ELF-1 (cell line): ENCODE data around the gene ABHD2.
"Not testable (repeated sequence)": the region's sequence is repeated elsewhere in the genome, so short reads cannot be mapped to it uniquely, and the experiment has no call there.

Source experiments
- DNase-seq: peaks from one replicate; pipeline ENCODE4 v3.0.0-alpha.2; 2016; ENCODE audit warnings: low read depth, low spot score

The ABHD2 gene

DNA sequence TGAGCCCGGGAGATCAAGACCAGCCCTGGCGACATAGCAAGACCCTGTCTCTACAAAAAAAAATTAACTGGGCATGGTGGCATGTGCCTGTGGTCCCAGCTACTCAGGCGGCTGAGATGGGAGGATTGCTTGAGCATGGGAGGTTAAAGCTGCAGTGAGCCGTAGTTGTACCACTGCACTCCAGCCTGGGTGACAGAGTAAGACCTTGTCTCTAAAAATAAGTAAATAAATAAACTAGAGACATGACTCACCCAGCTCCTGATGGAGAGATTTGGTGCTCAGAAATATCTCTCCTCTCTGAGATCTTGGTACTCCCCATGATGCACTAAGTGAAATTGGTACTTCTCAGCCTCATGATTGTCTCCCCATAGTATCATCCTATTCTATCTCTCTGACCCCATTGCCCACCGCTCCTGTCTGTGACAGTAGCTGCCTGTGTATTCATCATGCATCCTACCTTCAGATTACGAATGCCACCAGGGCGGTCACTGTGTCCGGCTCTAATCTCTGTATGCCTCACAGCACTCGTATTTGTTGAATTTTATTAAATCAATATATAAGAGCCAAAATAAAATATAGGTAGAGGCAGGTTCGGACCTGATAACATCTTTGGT is 50.9 kb downstream of the ABHD2 start:
- no peak for DNase-seq

DNA sequence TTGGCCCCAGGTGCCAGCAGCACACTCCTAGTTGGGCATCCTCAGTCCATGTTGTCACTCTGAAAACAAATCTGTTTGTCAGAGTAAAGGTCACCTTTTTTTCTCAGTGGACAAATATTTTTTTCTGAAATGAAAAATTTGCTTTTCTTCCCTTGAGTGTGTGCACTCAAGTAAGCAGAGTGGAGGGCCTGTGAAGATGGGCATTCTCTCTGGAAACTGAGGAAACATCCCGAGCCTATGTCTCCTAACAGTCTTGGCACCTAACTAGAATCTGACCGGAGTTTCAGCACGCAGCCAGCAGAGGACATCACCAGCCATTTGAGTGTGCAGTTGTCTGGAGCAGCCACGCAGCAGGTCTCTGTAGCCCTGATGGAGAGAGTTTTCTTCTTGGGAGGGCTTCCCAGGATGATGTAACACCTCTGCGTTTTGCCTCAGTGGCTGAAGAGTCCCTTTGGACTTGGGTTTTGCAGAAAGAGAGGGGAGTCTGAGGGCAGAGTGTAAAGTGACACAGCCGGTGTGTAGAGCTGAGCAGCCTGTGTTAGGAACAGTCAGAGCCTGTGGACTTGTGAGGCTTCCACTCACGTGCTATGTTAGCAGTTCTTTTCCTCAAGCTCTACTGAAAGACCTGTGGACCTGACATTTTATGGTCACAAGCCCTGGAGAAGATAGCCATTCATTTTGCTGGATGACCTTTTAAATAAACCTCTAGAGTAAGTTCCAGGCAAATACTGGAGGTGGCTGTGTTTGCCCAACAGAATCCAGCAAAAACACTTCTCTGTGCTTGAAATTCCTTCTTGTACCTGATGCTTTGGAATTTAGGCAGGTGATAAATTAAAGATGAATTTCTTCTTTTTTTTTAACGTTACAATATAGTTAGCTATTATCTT is 51.6 kb downstream of the ABHD2 start:
- peak; percentile 10 for DNase-seq

DNA sequence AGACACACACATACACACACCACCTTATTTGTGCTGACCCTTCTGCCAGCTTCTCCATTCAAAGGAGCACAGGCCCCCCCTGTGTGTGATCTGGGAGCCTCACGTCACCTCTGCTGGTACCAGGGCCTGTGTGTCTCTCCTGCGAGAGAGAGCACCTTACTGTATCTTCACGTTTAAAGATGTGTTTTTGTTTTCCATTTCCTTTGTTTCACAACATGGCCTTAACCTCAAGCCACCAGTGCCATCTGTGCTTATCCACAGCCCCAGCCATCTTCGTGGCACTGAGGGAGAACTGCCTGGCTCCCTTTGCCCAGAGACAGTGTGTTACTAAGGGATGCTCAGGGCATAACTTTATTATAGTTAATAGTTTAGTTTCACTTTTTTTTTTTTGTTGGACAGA is 52.3 kb downstream of the ABHD2 start:
- no peak for DNase-seq

DNA sequence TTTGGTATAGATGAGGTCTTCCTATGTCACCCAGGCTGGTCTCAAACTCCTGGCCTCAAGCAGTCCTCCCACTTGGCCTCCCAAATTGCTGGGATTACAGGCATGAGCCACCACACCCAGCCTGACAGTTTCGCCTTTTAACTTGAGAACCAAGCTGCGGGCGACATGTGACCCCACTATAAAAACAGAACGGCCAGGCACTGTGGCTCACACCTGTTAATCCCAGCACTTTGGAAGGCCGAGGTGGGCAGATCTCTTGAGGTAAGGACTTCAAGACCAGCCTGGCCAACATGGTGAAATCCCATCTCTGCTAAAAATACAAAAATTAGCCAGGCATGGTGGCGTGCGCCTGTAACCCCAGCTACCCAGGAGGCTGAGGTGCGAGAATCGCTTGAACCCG is 52.9 kb downstream of the ABHD2 start:
- not testable (repeated sequence) for DNase-seq

GRCh38 chr15:89141885-89142284 is 53.6 kb downstream of the ABHD2 start:
- DNase-seq = no peak

GRCh38 chr15:89142423-89142822 is 54.2 kb downstream of the ABHD2 start:
- DNase-seq = no peak

DNA sequence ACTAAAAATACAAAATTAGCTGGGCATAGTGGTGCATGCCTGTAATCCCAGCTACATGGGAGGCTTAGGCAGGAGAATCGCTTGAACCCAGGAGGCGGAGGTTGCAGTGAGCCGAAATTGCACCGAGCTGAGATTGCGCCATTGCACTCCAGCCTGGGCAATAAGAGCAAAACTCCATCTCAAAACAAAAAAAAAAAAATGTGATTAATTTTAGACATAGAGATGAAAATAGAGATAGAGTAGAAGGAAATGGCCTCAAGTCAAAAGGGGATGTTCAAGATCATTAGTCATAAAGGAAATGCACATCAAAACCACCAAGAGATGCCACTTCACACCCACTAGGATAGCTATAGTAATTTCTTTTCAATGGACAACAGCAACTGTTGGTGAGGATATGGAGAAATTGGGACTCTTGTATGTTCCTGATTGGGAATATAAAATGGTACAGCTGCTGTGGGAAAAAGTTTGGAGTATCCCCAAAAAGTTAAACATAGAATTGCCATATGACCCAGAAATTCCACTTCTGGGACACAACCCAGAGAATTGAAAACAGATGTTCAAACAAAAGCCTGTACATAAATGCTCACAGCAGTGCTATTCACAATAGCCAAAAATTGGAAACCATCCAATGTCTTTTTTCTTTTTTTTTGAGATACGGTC is 55.4 kb downstream of the ABHD2 start:
- DNase-seq = no peak

GRCh38 chr15:89144491-89144890 is 56.2 kb downstream of the ABHD2 start:
- no peak for DNase-seq

GRCh38 chr15:89146366-89146765 is 58.1 kb downstream of the ABHD2 start:
- no peak for DNase-seq

GRCh38 chr15:89148126-89148525 is 59.9 kb downstream of the ABHD2 start:
- DNase-seq = no peak

DNA sequence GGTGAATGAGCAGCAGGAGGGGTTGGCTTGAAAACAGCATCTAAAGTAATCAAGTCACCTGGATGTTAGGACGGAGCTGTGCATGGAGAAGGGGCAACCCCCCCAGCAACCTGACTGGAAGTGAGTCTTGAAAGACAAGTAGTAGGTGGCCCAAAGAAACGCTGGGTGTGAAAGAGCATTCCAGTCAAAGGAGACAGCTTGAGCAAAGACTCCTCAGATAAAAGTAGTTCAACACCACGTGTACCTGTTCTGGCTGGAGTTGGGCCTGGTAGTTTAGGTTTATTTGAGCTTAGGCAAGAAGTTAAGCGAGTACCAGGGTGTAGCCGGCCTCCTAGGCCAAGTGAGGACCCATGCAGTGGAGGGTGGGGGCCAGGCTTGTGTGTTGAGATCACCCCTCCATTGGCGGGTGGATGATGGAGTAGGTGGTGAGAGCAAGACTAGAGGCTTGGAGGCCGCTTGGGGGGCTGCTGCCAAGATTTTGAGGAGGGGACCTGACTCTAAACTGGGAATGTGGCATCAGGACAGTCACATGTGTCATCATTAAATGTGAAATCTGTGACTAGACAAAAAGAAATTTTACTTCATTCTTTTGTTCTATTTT is 61.3 kb downstream of the ABHD2 start:
- DNase-seq = no peak

- no peak for DNase-seq
Measured at GRCh38 chr15:89150287-89150686, 62.0 kb downstream of the ABHD2 start.

DNA sequence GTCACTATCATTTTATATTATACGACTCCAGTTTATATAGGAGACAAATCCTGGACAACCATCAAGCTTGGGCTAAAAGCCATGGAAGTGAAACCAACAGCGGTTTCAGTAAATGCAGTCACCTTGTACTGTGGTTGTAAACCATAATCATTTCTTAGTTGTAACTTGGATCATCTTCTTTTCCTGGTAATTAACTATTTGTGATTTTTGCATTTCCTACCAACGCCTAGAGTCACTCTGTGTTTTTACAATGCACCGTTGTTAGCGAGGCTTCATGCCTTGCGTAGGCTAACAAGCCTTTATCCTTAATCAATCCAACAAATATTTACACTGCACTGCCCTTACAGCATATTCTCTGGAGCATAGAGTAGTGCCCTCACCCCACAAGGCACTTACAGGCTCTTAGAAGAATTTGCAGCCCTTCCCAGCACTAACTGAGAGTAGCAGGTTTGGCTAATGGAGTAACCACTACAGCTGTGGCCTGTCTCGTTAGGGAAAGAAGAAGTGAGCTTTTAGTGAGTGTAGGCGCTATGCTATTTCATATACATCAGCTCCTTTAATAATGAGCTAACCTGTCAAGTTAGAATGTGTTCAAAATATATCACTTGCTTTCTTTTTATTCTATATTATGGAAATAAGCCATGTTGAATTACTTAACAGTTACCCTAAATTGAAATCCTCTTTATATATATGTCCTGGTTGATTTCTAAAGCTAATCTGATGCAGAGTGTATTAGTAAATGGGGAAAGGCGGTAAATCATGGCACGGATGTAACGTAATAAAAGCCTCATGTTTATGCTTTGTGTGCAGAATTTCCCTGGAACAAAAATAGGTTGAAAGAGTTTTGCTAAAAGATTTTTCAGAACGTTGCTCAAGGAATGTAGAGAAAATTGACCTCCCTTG is 62.8 kb downstream of the ABHD2 start:
- no peak for DNase-seq

DNA sequence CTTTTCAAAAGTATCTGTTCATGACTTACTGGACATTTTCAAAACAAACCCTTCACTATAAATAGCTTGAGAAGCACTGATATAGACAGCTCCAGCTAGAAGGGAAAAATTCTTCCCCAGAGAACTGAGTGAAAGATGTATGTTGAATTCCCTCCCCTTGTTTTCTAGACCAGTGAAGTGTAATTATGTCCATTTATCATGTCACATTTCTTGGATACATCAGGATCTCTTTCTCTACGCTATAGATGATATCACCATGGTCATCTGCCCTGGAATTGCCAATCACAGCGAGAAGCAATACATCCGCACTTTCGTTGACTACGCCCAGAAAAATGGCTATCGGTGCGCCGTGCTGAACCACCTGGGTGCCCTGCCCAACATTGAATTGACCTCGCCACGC is 66.9 kb downstream of the ABHD2 start:
- DNase-seq = no peak

GRCh38 chr15:89155656-89156055 is 67.4 kb downstream of the ABHD2 start:
- no peak for DNase-seq

DNA sequence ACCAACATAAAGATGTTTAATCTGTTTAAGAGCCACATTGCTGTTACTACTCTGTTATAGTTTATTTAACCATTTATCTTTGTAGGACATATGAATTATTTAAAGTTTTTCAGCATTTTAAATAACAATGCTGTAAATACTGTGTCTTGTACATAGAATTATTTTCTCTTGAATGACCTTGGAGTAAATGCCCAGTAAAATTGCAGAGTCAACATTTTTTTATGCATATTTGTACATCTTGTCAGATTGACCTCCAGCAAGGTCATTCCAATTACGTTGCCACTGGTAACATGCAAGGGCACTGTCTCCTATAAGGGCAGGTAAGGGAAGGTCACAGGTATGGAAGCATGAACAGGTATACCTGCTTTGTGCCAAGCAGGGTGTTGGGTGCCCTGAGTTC is 68.8 kb downstream of the ABHD2 start:
- no peak for DNase-seq

GRCh38 chr15:89157918-89158564 is 69.8 kb downstream of the ABHD2 start:
- no peak for DNase-seq

- DNase-seq = no peak
Measured at GRCh38 chr15:89161666-89162065, 73.4 kb downstream of the ABHD2 start.

DNA sequence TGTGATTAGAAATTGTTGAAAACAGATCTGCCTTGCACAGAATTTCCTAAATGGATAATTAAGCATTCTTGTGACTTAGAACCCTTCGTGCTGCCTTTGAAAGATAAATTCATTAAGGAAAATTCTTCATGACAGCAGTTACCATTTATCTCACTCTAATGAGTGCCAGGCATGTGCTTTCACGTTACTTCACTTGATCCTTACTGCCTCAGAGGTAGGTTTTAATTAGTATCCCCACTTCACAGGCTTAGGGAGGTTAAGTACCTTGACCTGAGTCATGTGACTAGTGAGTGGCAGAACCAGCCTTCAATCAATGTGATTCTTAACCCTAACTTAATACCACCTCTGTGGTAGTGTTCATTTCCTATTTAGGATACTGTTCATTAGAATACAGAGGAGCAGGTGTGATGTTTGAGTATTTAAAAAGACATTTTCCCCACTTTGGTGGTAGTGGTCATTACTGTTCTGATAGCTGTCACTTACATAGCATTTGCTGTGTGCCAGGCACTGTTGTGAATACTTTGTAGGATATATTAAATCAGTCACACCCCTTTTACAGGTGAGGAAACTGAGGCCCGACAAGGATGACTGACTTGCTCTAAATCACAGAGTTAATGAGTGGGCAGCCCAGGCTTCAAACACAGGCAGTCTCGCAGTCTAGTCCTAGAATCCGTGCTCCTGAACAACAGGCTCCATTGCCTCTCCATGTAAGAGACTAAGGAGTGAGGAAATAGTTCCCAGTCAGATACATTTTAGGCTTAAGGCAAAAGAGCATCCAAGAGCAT is 75.2 kb downstream of the ABHD2 start:
- no peak for DNase-seq

DNA sequence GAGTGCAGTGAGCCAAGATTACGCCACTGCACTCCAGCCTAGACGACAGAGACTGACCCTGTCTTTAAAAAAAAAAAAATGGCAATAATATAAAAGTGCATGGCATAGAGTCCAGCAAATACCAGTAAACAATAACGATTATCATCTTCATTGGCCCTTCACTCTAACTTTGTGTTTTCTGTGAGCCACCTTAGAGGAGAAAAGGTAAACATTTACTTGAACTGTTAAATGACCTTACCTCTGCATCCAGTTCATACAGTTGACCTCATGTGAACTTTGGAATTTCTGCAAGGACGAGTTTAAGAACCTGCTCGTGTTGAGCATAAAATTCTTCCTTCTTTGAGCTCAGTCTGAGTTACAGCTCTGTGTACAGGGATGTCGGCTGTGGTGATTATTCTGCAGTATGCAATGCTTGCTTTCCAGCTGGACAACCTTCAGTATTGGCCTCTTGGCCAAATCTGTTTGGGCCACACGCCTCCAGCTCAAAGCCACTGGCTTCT is 76.5 kb downstream of the ABHD2 start:
- DNase-seq = no peak
